ENCODE results near the gene TRPM8. TPM values are rescaled to one million over a fixed set of nuclear protein-coding genes. Genes with fewer than 3 reads are reported as not detected.

The TRPM8 gene
- total RNA-seq, 1 donor from 2014 or later = not detected

DNA sequence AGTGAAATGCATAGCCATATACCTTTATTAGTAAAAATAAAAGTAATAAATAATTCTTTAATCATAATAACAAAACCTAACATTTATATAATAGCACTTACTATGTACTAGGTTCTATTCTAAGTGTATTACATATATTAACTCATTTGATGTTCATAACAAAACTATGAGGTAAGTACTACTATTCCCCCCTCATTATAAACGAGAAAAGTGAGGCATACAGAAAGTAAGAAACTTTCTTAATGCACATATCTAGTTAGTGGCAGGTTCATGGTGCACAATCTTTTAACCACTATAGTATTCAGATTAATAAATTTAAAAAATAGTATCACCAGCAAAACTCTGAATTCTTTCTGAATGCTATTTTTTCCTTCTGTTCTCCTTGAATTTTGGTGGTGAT lies 27.5 kb downstream of the TRPM8 start:
- Mint-ChIP-seq H3K36me3 (ENCODE audit: low read depth) (no peaks in the 10 kb centered on the region), H3K27ac (no peak overlapping the region), H3K4me3 (no peak overlapping the region), H3K9me3 (peaks cover 7% of the 10 kb centered on the region), H3K27me3 (peaks cover 25% of the 10 kb centered on the region), H3K4me1 (peaks cover 8% of the 10 kb centered on the region)
- DNase-seq (no peak), ATAC-seq (ENCODE audit: low read depth) (no peak)
- POLR2A ChIA-PET = no interaction called here
- CTCF ChIA-PET = no interaction called here
- TF ChIP-seq, protein P1, sequence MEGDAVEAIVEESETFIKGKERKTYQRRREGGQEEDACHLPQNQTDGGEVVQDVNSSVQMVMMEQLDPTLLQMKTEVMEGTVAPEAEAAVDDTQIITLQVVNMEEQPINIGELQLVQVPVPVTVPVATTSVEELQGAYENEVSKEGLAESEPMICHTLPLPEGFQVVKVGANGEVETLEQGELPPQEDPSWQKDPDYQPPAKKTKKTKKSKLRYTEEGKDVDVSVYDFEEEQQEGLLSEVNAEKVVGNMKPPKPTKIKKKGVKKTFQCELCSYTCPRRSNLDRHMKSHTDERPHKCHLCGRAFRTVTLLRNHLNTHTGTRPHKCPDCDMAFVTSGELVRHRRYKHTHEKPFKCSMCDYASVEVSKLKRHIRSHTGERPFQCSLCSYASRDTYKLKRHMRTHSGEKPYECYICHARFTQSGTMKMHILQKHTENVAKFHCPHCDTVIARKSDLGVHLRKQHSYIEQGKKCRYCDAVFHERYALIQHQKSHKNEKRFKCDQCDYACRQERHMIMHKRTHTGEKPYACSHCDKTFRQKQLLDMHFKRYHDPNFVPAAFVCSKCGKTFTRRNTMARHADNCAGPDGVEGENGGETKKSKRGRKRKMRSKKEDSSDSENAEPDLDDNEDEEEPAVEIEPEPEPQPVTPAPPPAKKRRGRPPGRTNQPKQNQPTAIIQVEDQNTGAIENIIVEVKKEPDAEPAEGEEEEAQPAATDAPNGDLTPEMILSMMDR (IDR thresholded peaks at IDR 0.05) = no peak
- intact Hi-C loops (cut with micrococcal nuclease) = no loop called here

DNA sequence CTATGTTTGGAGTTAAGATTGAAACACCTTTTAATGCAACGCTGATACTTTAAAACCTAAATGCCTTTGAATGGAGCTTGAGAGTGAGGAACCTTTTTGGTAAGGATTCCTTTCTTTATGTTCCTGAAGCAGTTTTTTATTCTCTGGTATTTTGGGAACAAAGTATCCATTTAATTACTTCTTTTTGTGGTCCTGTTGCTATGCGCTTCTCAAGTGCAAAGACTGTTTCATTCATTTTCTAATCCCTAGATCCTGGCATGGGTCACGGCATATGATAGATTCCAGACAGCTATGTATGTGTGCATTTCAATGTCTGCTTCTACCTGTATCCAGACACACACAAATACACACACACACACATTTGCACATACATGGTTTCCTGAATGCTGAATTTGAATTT lies 28.0 kb downstream of the TRPM8 start:
- ATAC-seq (ENCODE audit: low read depth) (no peak), DNase-seq (no peak)
- Mint-ChIP-seq H3K27ac (no peak overlapping the region), H3K4me1 (peaks cover 6% of the 10 kb centered on the region), H3K27me3 (peaks cover 21% of the 10 kb centered on the region), H3K4me3 (no peak overlapping the region), H3K9me3 (peaks cover 7% of the 10 kb centered on the region), H3K36me3 (ENCODE audit: low read depth) (no peaks in the 10 kb centered on the region)
- ChIA-PET CTCF (no interaction called here), POLR2A (no interaction called here)
- intact Hi-C loops (cut with micrococcal nuclease) = no loop called here
- TF ChIP-seq, protein P1 (IDR thresholded peaks at IDR 0.05) = no peak

DNA sequence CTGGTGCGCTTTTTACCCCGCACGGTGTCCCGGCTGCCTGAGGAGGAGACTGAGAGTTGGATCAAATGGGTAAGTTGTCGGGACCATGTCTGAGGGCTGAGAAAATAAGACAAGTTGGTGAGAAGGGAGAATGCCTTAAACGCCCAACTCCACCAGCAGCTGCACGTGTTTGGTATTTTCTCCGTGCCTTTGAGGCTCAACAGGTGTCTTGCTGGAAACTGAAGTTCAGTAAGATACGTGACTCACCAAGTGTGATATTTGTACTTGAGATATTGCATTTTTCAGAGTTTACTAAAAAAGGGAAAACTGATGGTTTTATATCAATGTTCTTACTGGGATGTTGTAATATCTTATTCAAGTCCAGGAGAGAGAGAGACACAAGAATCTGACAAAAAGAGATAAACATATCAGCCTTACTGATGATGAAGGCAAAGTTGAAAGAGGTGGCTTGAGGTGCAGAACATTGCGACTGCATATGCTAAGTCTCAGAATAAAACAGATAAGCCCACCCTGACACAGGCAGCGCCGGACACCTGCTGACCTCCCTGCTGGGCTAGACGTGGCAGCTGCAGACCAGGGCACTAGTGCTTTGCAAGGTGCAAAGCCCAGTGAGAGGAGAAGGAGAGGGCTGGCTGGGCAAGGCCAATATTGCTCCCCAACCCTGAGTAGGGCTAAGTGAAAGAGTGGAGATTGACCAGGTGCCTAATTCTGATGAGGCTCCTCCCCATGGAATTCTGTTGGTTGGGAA lies 33.1 kb downstream of the TRPM8 start:
- Mint-ChIP-seq H3K4me3 (no peak overlapping the region), H3K27ac (no peak overlapping the region), H3K27me3 (peaks cover 34% of the 10 kb centered on the region), H3K36me3 (ENCODE audit: low read depth) (no peaks in the 10 kb centered on the region), H3K9me3 (no peaks in the 10 kb centered on the region), H3K4me1 (no peaks in the 10 kb centered on the region)
- DNase-seq = no peak
- POLR2A ChIA-PET = no interaction called here
- intact Hi-C loops (cut with micrococcal nuclease) = no loop called here
- TF ChIP-seq, protein P1 (IDR thresholded peaks at IDR 0.05) = no peak
- ATAC-seq (ENCODE audit: low read depth) = no peak
- CTCF ChIA-PET = no interaction called here

DNA sequence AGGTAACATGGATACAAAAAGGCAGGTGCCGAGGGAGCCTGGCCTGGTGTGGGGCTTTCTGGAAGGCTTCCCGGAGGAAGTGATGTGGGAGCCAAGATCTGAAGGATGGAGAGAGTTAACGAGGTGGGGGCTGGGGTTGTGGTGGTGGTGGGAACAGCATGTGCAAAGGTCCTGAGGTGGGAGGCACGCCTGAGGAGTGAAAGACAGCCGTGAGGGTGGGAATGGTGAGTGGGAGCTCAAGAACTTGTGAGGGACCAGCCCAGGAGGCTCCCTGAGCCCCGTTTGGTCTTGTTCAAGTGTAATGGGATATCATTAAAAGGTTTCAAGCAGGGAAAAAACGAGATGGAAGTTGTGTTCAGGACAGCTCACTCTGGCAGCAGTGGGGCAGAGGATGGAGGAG lies 35.2 kb downstream of the TRPM8 start:
- no peak for DNase-seq
- no peak for ATAC-seq (ENCODE audit: low read depth)
- Mint-ChIP-seq H3K4me3 (no peak overlapping the region), H3K27ac (no peak overlapping the region), H3K27me3 (peaks cover 35% of the 10 kb centered on the region), H3K9me3 (no peaks in the 10 kb centered on the region), H3K36me3 (ENCODE audit: low read depth) (no peaks in the 10 kb centered on the region), H3K4me1 (no peaks in the 10 kb centered on the region)
- intact Hi-C loops (cut with micrococcal nuclease) = no loop called here
- CTCF ChIA-PET = no interaction called here
- TF ChIP-seq, protein P1 (IDR thresholded peaks at IDR 0.05) = no peak
- POLR2A ChIA-PET = no interaction called here

DNA sequence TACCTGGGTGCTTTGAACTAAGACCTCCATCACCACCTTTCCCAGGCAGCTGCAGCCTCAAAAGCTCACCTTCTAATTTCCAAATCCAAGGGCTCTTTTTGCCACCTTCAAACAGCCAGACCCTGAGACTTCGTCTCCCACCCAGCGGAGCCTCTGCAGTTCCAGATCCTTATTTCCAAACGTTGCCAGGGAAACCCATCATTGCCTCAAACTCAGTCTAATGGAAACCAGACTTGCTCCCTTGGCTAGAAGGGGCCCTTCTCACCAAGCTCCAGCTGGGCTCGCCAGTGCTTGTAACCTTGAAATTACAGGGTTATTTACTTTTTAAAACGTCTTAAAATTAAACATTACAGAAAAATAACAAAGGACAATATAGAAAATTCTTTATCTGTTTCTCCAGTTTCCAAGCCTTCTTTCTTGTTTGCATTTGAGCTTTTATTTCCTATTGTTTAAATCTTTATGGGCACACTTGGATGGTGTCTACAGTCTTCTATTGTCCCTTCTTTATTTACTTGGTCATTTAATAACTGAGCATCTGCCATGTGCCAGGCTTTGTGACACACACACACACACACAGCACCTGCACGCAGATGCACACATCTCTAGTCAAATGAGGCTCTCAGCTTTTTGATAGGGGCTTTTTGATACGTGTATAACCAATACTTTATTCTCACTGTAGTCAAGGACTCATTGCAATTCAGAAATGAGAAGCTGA lies 36.1 kb downstream of the TRPM8 start:
- no peak for ATAC-seq (ENCODE audit: low read depth)

More for the DNA sequence above, 36.1 kb downstream of the TRPM8 start:
- Mint-ChIP-seq H3K9me3 (no peaks in the 10 kb centered on the region), H3K4me1 (no peaks in the 10 kb centered on the region), H3K4me3 (no peak overlapping the region), H3K27ac (no peak overlapping the region), H3K36me3 (ENCODE audit: low read depth) (no peaks in the 10 kb centered on the region), H3K27me3 (peaks cover 32% of the 10 kb centered on the region)
- TF ChIP-seq, protein P1 (IDR thresholded peaks at IDR 0.05) = no peak
- no peak for DNase-seq
- ChIA-PET POLR2A (no interaction called here), CTCF (no interaction called here)
- intact Hi-C loops (cut with micrococcal nuclease) = no loop called here
